Nucleus accumbens (tissue), 56 donors: ENCODE measurements around the gene PLEKHA8.

Source experiments
- DNase-seq, 56 donors: peaks; one replicate each; lab custom pipeline; 2025; lab: John Stamatoyannopoulos, UW

The PLEKHA8 gene

GRCh38 chr7:30020535-30020934 lies 7.7 kb upstream of the PLEKHA8 start:
- DNase-seq, result no peak

DNA sequence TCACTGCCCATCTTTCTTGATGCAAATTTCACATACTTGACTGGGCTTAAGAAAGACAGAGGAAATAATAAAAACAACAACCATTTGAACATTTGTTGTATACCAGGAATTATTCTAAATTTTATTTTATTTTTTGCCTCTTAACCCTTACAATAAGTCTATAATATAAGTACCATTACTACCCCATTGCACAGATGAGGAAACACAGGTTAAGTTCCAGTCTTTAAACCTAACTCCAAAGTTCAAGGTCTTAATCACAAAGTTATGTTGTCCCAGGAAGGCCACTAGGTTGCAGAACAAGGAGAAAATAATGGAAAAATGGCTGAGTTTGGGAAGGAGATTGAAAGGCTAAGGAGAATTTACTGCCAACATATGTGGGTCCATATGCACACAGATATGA lies 5.2 kb upstream of the PLEKHA8 start:
- no peak for DNase-seq

GRCh38 chr7:30023524-30023923 lies 4.7 kb upstream of the PLEKHA8 start:
- DNase-seq, result no peak

GRCh38 chr7:30026229-30027064 lies 1.8 kb upstream of the PLEKHA8 start, which contains the start of gene FKBP14:
Gene FKBP14, minus strand, starts transcription at chr7:30026702. Its CDS starts 194 bp downstream, at chr7:30026508.
- peak; percentile 72 to 98 (median 94) for DNase-seq

DNA sequence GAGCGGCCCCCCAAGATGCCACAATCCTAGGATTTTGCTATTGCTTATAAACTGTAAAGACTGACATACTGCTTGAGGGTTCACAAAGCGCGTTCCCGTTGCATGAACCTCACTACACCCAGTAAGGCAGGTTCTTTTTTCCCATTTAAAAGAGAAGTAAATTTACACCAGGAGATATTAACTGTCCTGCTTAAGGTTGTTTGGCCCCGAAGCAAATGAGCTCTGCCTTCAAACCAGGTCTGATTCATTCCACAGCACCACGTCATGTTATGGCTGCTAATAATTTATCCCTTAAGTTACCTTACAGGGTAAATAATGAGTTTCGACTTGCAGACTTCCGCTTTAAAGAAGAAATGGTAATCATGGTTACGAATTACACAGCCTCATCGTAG lies 1.2 kb upstream of the PLEKHA8 start:
- DNase-seq, result peak in 3 of 56 donors; percentile 19 to 43 (median 41)

DNA sequence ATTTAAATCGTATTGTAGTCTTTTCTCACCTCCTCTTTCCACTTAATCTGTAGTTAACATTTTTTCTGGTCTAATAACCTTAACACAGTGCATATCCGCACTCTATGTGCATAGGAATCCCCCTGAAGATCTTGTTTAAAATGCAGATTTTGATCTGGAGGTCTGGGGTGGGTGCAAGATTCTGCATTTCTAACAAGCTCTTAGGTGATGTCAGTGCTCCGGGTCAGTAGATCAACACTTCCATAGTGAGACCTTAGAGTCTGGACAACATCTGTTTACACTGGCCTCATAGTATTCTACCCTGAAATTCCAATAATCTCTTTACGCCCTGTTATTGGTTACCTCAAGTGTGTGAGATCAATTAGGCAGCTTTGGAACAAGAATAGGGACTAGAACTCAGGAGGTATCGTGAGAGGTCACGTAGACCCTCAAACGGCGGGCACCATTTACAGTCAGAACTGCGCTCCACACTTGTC lies 434 bp upstream of the PLEKHA8 start:
- DNase-seq, result no peak

- peak in 48 of 56 donors; percentile 5 to 82 (median 56) for DNase-seq
These were observed 780 bp downstream of the PLEKHA8 start for GRCh38 chr7:30028749-30029635.

GRCh38 chr7:30029696-30030095 lies 1.5 kb downstream of the PLEKHA8 start:
- no peak for DNase-seq

DNA sequence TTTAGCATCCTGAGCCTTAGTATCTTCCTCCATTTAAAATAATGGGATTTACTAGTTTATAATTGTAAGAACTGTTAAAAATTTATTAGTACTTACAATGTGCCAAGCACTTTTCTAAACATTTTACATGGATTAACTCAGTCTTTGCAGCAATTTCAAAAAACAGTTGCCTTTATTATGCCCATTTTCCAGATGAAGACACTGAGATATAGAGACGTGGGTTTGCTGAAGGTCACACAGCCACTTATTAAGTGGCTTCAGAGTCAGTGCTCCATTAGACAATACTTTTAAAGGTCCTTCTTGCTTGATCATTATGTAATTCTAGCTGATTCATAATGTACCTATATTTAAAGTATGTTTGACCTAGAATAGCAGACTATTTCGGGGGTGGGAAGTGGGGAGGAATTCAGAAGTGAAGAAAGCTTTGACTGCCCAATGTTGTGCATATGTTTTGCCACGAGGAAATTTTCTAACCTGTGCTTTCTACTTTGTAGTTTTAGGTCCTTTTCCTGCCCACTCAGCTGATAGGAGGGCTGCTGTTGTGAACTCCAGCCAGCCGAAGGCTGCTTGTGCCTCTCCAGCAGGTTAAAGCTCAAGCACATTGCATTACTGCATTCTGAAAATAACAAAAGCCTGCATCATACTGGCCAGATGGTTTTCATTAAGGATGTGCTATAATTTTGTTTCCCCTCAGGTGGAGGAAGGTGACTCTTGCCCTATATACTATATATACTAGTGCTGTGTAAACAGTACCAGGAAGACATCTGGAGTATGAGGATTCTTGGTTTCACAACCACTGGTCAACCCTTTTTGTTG lies 4.3 kb downstream of the PLEKHA8 start:
- no peak for DNase-seq

DNA sequence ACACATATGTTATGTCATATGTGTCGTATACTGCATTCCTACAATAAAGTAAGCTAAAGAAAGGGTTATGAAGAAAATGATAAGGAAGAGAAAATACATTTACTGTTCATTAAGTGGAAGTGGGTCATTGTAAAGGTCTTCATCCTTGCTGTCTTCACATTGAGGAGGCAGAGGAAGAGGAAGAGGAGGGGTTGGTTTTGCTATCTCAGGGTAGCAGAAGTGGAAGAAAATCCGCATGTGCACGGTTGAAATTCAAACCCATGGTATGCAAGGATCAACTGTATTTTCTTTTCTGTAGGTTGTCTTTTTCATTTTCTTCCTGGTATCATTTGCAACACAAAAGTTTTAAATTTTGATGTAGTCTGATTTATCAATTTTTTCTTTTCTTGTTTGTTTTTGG lies 6.3 kb downstream of the PLEKHA8 start:
- DNase-seq, result no peak

DNA sequence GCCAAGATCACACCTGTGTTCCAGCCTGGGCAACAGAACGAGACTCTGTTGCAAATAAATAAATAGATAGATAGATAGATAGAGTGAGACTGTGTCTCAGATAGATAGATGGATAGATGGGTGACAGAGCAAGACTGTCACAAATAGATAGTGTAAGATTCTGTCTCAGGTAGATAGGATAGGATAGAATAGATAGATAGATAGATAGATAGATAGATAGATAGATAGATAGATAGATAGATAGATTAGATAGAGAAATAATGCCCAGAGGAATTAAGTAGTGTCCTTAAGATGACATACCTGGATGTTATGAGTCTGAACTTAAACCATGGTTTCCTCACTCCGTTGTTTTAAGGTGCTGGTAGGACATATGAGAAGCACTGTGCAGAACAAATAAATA lies 8.0 kb downstream of the PLEKHA8 start:
- DNase-seq, result no peak

DNA sequence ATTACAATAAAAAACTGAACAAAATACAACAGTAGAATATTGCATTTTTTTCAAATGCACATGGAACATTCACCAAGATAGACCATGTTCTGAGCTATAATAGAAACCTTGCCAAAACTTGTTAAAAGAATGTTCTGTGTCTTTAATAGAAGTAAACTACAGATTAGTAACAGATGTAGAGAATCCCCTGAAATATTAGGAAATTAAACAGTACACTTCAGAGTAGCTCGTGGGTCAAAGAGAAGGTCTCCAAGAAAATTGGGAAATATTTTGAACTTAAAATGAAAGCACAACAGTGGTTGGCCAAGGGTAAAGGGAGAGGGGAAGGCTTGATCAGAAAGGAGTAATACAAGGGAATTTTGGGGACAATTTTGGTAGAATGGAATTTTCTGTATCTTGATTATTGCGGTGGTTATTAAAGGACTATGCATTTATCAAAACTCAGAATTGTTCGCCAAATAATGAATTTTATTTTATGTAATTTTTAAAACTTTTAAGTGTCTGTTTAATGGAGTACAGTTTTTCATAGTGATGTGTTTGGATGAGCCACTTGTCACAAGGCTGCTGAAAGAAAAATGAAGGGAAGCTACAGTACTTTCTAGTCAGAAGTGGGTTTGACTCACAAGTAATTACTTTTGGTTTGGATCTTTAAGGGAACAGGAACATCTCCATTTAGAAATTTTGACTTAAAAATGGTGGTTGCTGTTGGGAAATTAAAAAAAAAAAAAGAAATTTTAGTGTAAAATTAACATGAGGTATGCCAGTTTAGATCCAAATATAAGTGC lies 10.2 kb downstream of the PLEKHA8 start:
- no peak for DNase-seq

DNA sequence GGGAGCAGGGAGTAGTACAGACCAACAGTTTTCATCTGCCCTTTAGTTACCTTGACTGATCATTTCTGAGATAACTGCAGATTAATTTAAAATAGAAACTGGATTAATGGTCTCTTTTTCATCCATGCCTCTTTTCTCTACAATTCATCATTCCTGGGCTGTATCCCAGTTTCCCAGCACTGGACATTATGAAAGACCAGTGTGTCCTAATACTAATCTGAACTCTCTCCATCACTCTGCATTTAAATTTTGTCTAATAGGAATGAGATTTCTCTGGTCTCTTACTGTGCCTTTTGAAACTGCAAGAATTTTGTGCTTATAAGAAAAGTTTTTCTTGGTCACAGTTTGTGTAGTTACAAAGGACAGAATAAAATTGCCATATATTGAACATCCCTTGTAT lies 12.7 kb downstream of the PLEKHA8 start:
- DNase-seq, result no peak

DNA sequence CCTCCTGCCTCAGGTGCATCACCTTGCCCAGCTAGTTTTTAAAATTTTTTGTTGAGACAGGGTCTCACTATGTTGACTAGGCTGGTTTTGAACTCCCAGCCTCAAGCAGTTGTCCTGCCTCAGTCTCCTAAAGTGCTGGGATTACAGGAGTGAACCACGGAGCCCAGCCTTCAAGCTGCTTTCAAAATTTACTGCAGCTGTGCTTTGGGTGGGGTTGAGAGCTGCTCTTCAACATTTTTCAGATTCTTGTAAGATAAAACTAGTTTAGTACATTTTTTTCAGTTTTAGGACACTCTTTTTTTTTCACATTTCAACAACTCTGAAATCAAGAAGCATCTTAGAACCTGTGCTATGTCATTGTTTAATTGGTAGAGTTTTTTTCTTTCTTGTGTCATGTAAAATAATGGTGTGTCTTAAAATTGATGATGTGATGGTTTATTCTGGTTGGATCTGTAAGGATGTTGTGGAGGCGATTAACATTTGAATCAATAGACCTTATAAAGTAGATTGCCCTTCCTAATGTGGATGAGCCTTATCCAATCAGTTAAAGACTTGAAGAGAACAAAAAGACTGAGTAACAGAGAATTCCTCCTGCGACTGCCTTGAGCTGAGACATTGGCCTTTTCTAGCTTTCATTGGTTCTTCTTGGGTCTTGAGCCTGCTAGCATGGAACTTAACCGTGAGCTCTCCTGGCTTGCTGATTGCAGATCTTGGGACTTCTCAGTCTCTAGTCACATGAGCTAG lies 13.5 kb downstream of the PLEKHA8 start:
- DNase-seq, result no peak

GRCh38 chr7:30046127-30046770 lies 18.0 kb downstream of the PLEKHA8 start:
- no peak for DNase-seq

DNA sequence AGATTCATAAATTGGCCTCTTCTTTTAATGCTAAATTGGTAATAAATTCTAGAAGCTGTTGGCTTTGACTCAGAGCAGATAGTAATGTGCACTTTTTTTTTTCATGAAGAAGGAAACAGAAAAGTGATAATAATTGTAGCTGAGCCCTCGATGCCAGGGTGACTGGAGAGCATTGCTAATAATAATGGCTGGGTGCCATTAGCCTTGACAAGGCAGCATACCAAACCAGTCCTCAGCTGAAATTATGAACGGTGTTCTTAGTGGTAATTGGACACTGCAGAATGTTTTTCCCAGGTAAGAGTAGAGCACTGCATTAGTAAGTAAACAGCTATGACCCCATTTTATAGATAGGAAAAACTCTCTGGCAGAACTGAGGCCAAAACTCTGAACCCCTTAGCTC lies 18.9 kb downstream of the PLEKHA8 start:
- no peak for DNase-seq

GRCh38 chr7:30048582-30048981 lies 20.4 kb downstream of the PLEKHA8 start:
- DNase-seq, result no peak

- no peak for DNase-seq
These were observed 21.0 kb downstream of the PLEKHA8 start for GRCh38 chr7:30049173-30049572.
